Caco-2 (cell line): Measurements from ENCODE around the gene UBA6. TPM values are rescaled to one million over a fixed set of nuclear protein-coding genes. Genes with fewer than 3 reads are reported as not detected.
"Not testable (repeated sequence)": the region's sequence is repeated elsewhere in the genome, so short reads cannot be mapped to it uniquely, and the experiment has no call there.

Experiments
- BruUV-seq: library from RNA; stranded (reverse); fragments of 400-500 nt; replicated peaks from 2 replicates; lab custom pipeline; 2021; lab: Mats Ljungman, UMichigan
- CTCF ChIA-PET: fragments of 300-600 bp; sonication (Branson Sonifier 250); formaldehyde crosslinking; loops from one replicate; lab custom pipeline; 2022; ENCODE audit warnings: antibody characterized with exemption; lab: Charles Lee
- POLR2A ChIA-PET: fragments of 300-600 bp; sonication (Branson Sonifier 250); formaldehyde crosslinking; loops from one replicate; lab custom pipeline; 2022; ENCODE audit warnings: antibody characterized with exemption; lab: Charles Lee
- DNase-seq, 2 experiments: peaks; one replicate each; pipeline versions ENCODE4 v3.0.0 to v3.0.0-alpha.2; 2020 to 2022
- H3K27me3 ChIP-seq: replicated peaks from 2 replicates; pipeline ENCODE4 v1.6.0; 2011; ENCODE audit warnings: low read length; ENCODE audit not compliant: control insufficient read depth, insufficient read depth
- H3K36me3 ChIP-seq: 2 replicates; pipeline ENCODE4 v1.5.1; 2011; ENCODE audit warnings: low read length; ENCODE audit not compliant: control insufficient read depth, insufficient read depth
- H3K4me1 ChIP-seq: fragments of 250-450 bp; sonication (Bioruptor Pico); 2 replicates; pipeline ENCODE4 v1.5.1; 2020; ENCODE audit warnings: mild to moderate bottlenecking
- H3K4me3 ChIP-seq: 2 replicates; pipeline ENCODE4 v1.5.1; 2011; ENCODE audit warnings: low read depth, mild to moderate bottlenecking, control low read depth, low read length
- H3K9me3 ChIP-seq: fragments of 250-450 bp; sonication (Bioruptor Pico); 2 replicates; pipeline ENCODE4 v1.5.1; 2020; ENCODE audit warnings: mild to moderate bottlenecking, moderate library complexity
- H3K27ac Mint-ChIP-seq: one replicate; pipeline ENCODE4 v1.8.0; 2022; ENCODE audit warnings: mixed read lengths; ENCODE audit not compliant: unreplicated experiment
- H3K27me3 Mint-ChIP-seq: one replicate; pipeline ENCODE4 v1.8.0; 2022; ENCODE audit warnings: mixed read lengths; ENCODE audit not compliant: insufficient read depth, unreplicated experiment
- H3K36me3 Mint-ChIP-seq: one replicate; pipeline ENCODE4 v1.8.0; 2022; ENCODE audit warnings: mild to moderate bottlenecking, mixed read lengths; ENCODE audit not compliant: insufficient read depth, unreplicated experiment
- H3K4me1 Mint-ChIP-seq: one replicate; pipeline ENCODE4 v1.8.0; 2022; ENCODE audit warnings: low read depth, mixed read lengths; ENCODE audit not compliant: unreplicated experiment
- H3K4me3 Mint-ChIP-seq: one replicate; pipeline ENCODE4 v1.8.0; 2022; ENCODE audit warnings: mild to moderate bottlenecking, moderate library complexity, mixed read lengths; ENCODE audit not compliant: unreplicated experiment
- H3K9me3 Mint-ChIP-seq: one replicate; pipeline ENCODE4 v1.8.0; 2022; ENCODE audit warnings: mixed read lengths; ENCODE audit not compliant: unreplicated experiment
- CTCF ChIP-seq, 2 experiments: fragments of 200-600 bp in 1 of 2; IDR thresholded peaks; 1 replicate in 1 of 2; 2 replicates in 1 of 2; pipeline versions ENCODE4 v1.5.1 to v1.8.0; 2011 to 2022; ENCODE audit warnings: antibody characterized with exemption in 1 of 2, control low read depth in 1 of 2, inconsistent platforms in 1 of 2, low read depth in 1 of 2, low read length in 1 of 2, mild to moderate bottlenecking in 1 of 2, moderate library complexity in 1 of 2; ENCODE audit not compliant: insufficient read depth in 1 of 2, severe bottlenecking in 1 of 2, unreplicated experiment in 1 of 2
- intact Hi-C: fragments of 100-400 bp; cut with micrococcal nuclease; formaldehyde crosslinking; loops from one replicate; pipeline ENCODE4 v1.10.0; 2022; ENCODE audit not compliant: unreplicated experiment
- total RNA-seq: library from RNA; stranded (reverse); gene quantifications from 2 replicates; pipeline ENCODE4 v1.2.3, GENCODE V29; 2022

UBA6 gene
- total RNA-seq, 1 experiment from 2014 or later = 74.6 TPM

GRCh38 chr4:67736262-67736661, 35.3 kb upstream of the UBA6 start:
- Mint-ChIP-seq H3K4me1 (no peaks in the 10 kb centered on the region), H3K36me3 (no peaks in the 10 kb centered on the region), H3K27me3 (no peaks in the 10 kb centered on the region), H3K27ac (no peak overlapping the region), H3K9me3 (no peaks in the 10 kb centered on the region), H3K4me3 (no peak overlapping the region)
- intact Hi-C loops = no loop called here
- POLR2A ChIA-PET = no interaction called here
- BruUV-seq = no TSS peak
- no peak for TF ChIP-seq CTCF (IDR thresholded peaks at IDR 0.05; ENCODE audit: insufficient read depth in 1 of 2, low read depth in 1 of 2, low read length in 1 of 2, severe bottlenecking in 1 of 2, unreplicated experiment in 1 of 2)
- no peak for DNase-seq
- Histone ChIP-seq H3K27me3 (no peaks in the 10 kb centered on the region), H3K36me3 (no peaks in the 10 kb centered on the region), H3K9me3 (no peaks in the 10 kb centered on the region), H3K4me1 (no peaks in the 10 kb centered on the region), H3K4me3 (no peak overlapping the region)
- CTCF ChIA-PET = no interaction called here

- Histone ChIP-seq H3K36me3 (no peaks in the 10 kb centered on the region), H3K27me3 (no peaks in the 10 kb centered on the region), H3K4me3 (no peak overlapping the region), H3K9me3 (no peaks in the 10 kb centered on the region), H3K4me1 (no peaks in the 10 kb centered on the region)
- DNase-seq = no peak
- Mint-ChIP-seq H3K4me3 (no peak overlapping the region), H3K4me1 (no peaks in the 10 kb centered on the region), H3K27ac (no peak overlapping the region), H3K36me3 (no peaks in the 10 kb centered on the region), H3K9me3 (no peaks in the 10 kb centered on the region), H3K27me3 (no peaks in the 10 kb centered on the region)
- ChIA-PET CTCF (no interaction called here), POLR2A (no interaction called here)
- BruUV-seq = no TSS peak
- TF ChIP-seq CTCF (IDR thresholded peaks at IDR 0.05; ENCODE audit: insufficient read depth in 1 of 2, low read depth in 1 of 2, low read length in 1 of 2, severe bottlenecking in 1 of 2, unreplicated experiment in 1 of 2) = no peak
- intact Hi-C loops = no loop called here
Observed at GRCh38 chr4:67735325-67735724, 34.4 kb upstream of the UBA6 start.

- DNase-seq, intact Hi-C loops, H3K36me3 Mint-ChIP-seq, H3K36me3 ChIP-seq, CTCF ChIA-PET, H3K27ac Mint-ChIP-seq, H3K4me3 Mint-ChIP-seq, H3K4me1 ChIP-seq, POLR2A ChIA-PET, H3K4me1 Mint-ChIP-seq, H3K4me3 ChIP-seq, BruUV-seq, H3K27me3 Mint-ChIP-seq, H3K9me3 ChIP-seq, H3K9me3 Mint-ChIP-seq, H3K27me3 ChIP-seq: not testable (repeated sequence)
Observed at GRCh38 chr4:67730511-67730910, 29.6 kb upstream of the UBA6 start.
